ENCODE data around the gene ABHD8. TPM values are rescaled to one million over a fixed set of nuclear protein-coding genes. Genes with fewer than 3 reads are reported as not detected.

ABHD8 gene
- total RNA-seq, 2 experiments from 2014 or later = 12.4 to 12.9 TPM

- DNase-seq = peak; percentile 67
Observed at GRCh38 chr19:17294051-17294891, 9.0 kb downstream of the ABHD8 start.

DNA sequence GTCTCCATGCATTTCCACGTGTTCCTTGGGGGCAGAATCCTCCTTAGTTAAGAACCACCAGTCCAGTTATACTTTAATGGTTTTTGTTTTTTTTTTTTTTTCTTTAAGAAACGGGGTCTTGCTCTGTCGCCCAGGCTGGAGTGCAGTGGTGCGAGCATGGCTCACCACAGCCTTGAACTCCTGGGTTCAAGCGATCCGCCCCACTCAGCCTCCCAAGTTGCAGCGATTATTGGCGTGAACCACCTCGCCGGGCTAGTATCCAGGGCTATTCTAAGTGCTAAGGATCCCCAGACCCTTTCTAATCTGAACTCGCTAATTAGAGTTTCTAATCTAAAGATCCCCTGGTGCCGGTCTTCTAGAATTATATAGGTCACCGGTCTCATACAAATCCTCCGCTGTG, 9.6 kb downstream of the ABHD8 start:
- ATAC-seq (ENCODE audit: low read depth) = no peak
- POLR2A ChIA-PET = interaction anchor here (0.7 to 1.2 kb wide), 5 partner anchors 10 to 139 kb away, joined by 3 to 5 read pairs (median 4); partner anchors contain the start of genes ABHD8, ANO8 and MVB12A
- Mint-ChIP-seq H3K4me1 (peaks cover 10% of the 10 kb centered on the region), H3K27me3 (no peaks in the 10 kb centered on the region), H3K9me3 (no peaks in the 10 kb centered on the region), H3K27ac (no peak overlapping the region), H3K36me3 (no peaks in the 10 kb centered on the region), H3K4me3 (no peak overlapping the region)
- no peak for DNase-seq

More at GRCh38 chr19:17294051-17294891, 9.0 kb downstream of the ABHD8 start:
- ATAC-seq (ENCODE audit: low read depth) = no peak
- Mint-ChIP-seq H3K27ac (no peak overlapping the region), H3K9me3 (no peaks in the 10 kb centered on the region), H3K36me3 (peaks cover 3% of the 10 kb centered on the region), H3K27me3 (no peaks in the 10 kb centered on the region), H3K4me1 (peaks cover 10% of the 10 kb centered on the region), H3K4me3 (no peak overlapping the region)
- POLR2A ChIA-PET = interaction anchor here (1.2 kb wide), 1 partner anchor 9 kb away, joined by 4 read pairs; the partner anchor contains the start of gene ABHD8

GRCh38 chr19:17292301-17293074, 10.7 kb downstream of the ABHD8 start:
- POLR2A ChIA-PET = interaction anchor here (0.6 to 2.9 kb wide), 10 partner anchors 11 to 398 kb away, joined by 3 to 14 read pairs (median 4); partner anchors contain the start of genes ANKLE1, ANO8, BST2 and DDA1
- Mint-ChIP-seq H3K27ac (peak overlapping the region; percentile 74), H3K9me3 (no peaks in the 10 kb centered on the region), H3K4me1 (peaks cover 10% of the 10 kb centered on the region), H3K4me3 (peak overlapping the region; percentile 85), H3K27me3 (no peaks in the 10 kb centered on the region), H3K36me3 (no peaks in the 10 kb centered on the region)
- peak; percentile 94 for DNase-seq
- peak; percentile 96 for ATAC-seq (ENCODE audit: low read depth)

DNA sequence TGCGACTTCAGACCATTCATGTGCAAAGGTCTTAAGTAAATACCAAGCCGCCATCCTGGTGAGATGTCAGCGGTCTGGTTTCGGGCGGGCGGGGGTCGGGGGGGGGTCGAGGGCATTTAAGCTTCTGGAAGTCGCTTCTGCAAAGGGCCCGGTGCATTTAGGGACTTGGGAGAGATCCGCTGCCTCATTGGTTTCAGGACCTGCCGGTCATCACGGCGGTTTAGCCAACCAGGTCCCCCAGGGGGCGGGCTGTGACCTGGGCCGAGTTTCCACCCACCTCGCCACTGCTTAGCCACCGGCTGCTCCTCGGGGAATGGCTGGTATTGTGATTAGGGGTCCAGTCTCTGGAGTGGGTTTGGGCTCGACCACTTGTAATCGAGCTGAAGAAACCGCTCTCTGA, 13.7 kb downstream of the ABHD8 start:
- Mint-ChIP-seq H3K27ac (no peak overlapping the region), H3K27me3 (no peaks in the 10 kb centered on the region), H3K36me3 (no peaks in the 10 kb centered on the region), H3K4me1 (peaks cover 10% of the 10 kb centered on the region), H3K4me3 (no peak overlapping the region), H3K9me3 (no peaks in the 10 kb centered on the region)
- DNase-seq = peak; percentile 55
- POLR2A ChIA-PET = no interaction called here
- no peak for ATAC-seq (ENCODE audit: low read depth)

- POLR2A ChIA-PET = interaction anchor here (0.6 kb wide), 1 partner anchor 122 kb away, joined by 4 read pairs; no protein-coding TSS in a partner anchor
- DNase-seq = no peak
- Mint-ChIP-seq H3K27ac (no peak overlapping the region), H3K27me3 (no peaks in the 10 kb centered on the region), H3K9me3 (no peaks in the 10 kb centered on the region), H3K36me3 (peaks cover 2% of the 10 kb centered on the region), H3K4me3 (no peak overlapping the region), H3K4me1 (peaks cover 7% of the 10 kb centered on the region)
- no peak for ATAC-seq (ENCODE audit: low read depth)
Observed at GRCh38 chr19:17286752-17287151, 16.5 kb downstream of the ABHD8 start.

DNA sequence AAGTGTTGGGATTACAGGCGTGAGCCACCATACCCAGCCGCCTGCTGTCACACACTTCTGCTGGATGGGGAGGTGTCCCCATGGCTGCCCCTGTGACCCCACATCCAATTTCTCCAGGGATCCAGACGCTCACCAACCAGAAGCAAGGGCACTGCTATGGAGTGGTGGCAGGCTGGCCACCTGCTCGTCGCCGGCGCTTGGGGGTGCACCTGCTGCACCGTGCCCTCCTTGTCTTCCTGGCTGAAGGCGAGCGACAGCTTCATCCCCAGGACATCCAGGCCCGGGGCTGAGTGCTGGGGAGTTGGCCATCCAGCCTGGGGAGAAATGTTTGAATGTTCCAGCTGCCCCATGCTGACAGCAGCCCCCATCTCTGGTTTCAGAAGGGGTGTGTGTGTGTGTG, 17.0 kb downstream of the ABHD8 start:
- DNase-seq (no peak), ATAC-seq (ENCODE audit: low read depth) (no peak)
- Mint-ChIP-seq H3K27me3 (no peaks in the 10 kb centered on the region), H3K4me1 (peaks cover 10% of the 10 kb centered on the region), H3K36me3 (peaks cover 2% of the 10 kb centered on the region), H3K9me3 (no peaks in the 10 kb centered on the region), H3K4me3 (no peak overlapping the region), H3K27ac (no peak overlapping the region)
- POLR2A ChIA-PET = interaction anchor here (0.6 kb wide), 1 partner anchor 123 kb away, joined by 4 read pairs; no protein-coding TSS in a partner anchor

- POLR2A ChIA-PET = interaction anchor here (0.6 kb wide), 1 partner anchor 61 kb away, joined by 6 read pairs; no protein-coding TSS in a partner anchor
- H3K4me3 Mint-ChIP-seq = no peak overlapping the region
- DNase-seq (no peak), ATAC-seq (ENCODE audit: low read depth) (no peak)
- no peaks in the 10 kb centered on the region for H3K27me3 Mint-ChIP-seq
- H3K27ac Mint-ChIP-seq = no peak overlapping the region
- peaks cover 10% of the 10 kb centered on the region for H3K4me1 Mint-ChIP-seq
- no peaks in the 10 kb centered on the region for H3K9me3 Mint-ChIP-seq
- H3K36me3 Mint-ChIP-seq = peaks cover 2% of the 10 kb centered on the region
Observed at GRCh38 chr19:17285415-17286135, 17.6 kb downstream of the ABHD8 start.

GRCh38 chr19:17283504-17283996, 19.7 kb downstream of the ABHD8 start:
- ATAC-seq (ENCODE audit: low read depth) = no peak
- H3K27ac Mint-ChIP-seq = no peak overlapping the region
- H3K4me1 Mint-ChIP-seq = peaks cover 10% of the 10 kb centered on the region
- no peaks in the 10 kb centered on the region for H3K27me3 Mint-ChIP-seq
- H3K9me3 Mint-ChIP-seq = no peaks in the 10 kb centered on the region
- peaks cover 2% of the 10 kb centered on the region for H3K36me3 Mint-ChIP-seq
- POLR2A ChIA-PET = no interaction called here
- DNase-seq = no peak
- H3K4me3 Mint-ChIP-seq = peak overlapping the region; percentile 29

- DNase-seq (peak; percentile 86), ATAC-seq (ENCODE audit: low read depth) (peak; percentile 87)
- peaks cover 10% of the 10 kb centered on the region for H3K4me1 Mint-ChIP-seq
- H3K36me3 Mint-ChIP-seq = peaks cover 2% of the 10 kb centered on the region
- peak overlapping the region; percentile 86 for H3K4me3 Mint-ChIP-seq
- H3K27ac Mint-ChIP-seq = peak overlapping the region; percentile 81
- no peaks in the 10 kb centered on the region for H3K27me3 Mint-ChIP-seq
- H3K9me3 Mint-ChIP-seq = no peaks in the 10 kb centered on the region
- POLR2A ChIA-PET = interaction anchor here (0.5 to 2.1 kb wide), 8 partner anchors 10 to 213 kb away, joined by 3 to 10 read pairs (median 4); partner anchors contain the start of genes BABAM1, MYO9B and OCEL1
Observed at GRCh38 chr19:17282488-17283125, 20.6 kb downstream of the ABHD8 start.

- Mint-ChIP-seq H3K27ac (peak within 1 kb of the TSS; percentile 81), H3K27me3 (no peaks in the 10 kb centered on the region), H3K4me3 (peak within 1 kb of the TSS; percentile 86), H3K36me3 (peaks cover 8% of the 10 kb centered on the region), H3K4me1 (peaks cover 10% of the 10 kb centered on the region), H3K9me3 (no peaks in the 10 kb centered on the region)
- ATAC-seq (ENCODE audit: low read depth) (peak; percentile 52), DNase-seq (peak; percentile 67)
- POLR2A ChIA-PET = interaction anchor here (0.6 to 2.1 kb wide), 12 partner anchors 11 to 327 kb away, joined by 3 to 10 read pairs (median 4); partner anchors contain the start of genes BABAM1, MYO9B and OCEL1
Observed at GRCh38 chr19:17281391-17282304, 21.6 kb downstream of the ABHD8 start, which contains the start of gene ANKLE1. Gene ANKLE1, plus strand, starts transcription at chr19:17281901. Its CDS starts 20 bp downstream, at chr19:17281921.

DNA sequence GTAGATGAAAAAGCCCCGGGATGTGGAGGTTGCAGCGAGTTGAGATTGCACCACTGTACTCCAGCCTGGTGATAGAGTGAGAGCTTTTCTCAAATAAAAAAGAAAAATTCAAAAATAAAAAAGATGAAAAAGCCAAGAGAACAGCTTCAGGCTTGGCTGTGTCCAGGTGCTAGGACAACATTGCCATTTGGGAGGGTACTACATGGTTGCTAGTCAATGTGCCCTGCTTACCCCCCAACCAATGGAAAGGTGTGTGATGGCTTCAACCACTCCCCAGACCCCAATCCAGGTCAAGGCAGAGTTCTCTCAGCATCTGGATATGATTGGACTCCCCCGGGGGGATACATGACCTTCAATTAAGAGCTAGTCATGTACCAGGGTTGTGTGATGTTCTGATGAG, 23.8 kb downstream of the ABHD8 start:
- ATAC-seq (ENCODE audit: low read depth) (no peak), DNase-seq (no peak)
- H3K36me3 Mint-ChIP-seq = peaks cover 11% of the 10 kb centered on the region
- no peak overlapping the region for H3K27ac Mint-ChIP-seq
- peaks cover 10% of the 10 kb centered on the region for H3K4me1 Mint-ChIP-seq
- H3K27me3 Mint-ChIP-seq = no peaks in the 10 kb centered on the region
- H3K4me3 Mint-ChIP-seq = no peak overlapping the region
- POLR2A ChIA-PET = interaction anchor here (0.8 kb wide), 2 partner anchors 15 to 54 kb away, joined by 3 read pairs; partner anchors contain the start of genes OCEL1 and USHBP1
- H3K9me3 Mint-ChIP-seq = no peaks in the 10 kb centered on the region

Measured in activated naive CD8-positive, alpha-beta T cell treated with anti-CD3 and anti-CD28 coated beads, Interleukin-2, amount 10 ng/mL, durations not matched to agents 7 days and 5 days (primary cell).